OCI-LY1 (cell line): ENCODE measurements around the gene OR2T34.
A peak's percentile ranks its signal among the peaks of the same experiment; 100 is the strongest.
"Not testable (repeated sequence)": the region's sequence is repeated elsewhere in the genome, so short reads cannot be mapped to it uniquely, and the experiment has no call there.

ENCODE experiments used
- H2AFZ ChIP-seq: fragments of 200-600 bp; sonication (generic), shearing (Covaris generic); 2 replicates; pipeline ENCODE4 v1.6.0; 2014; ENCODE audit warnings: antibody characterized with exemption, mild to moderate bottlenecking, low read length
- H3F3A ChIP-seq: fragments of 200-600 bp; sonication (generic), shearing (Covaris generic); 2 replicates; pipeline ENCODE4 v1.6.0; 2014; ENCODE audit warnings: mild to moderate bottlenecking, antibody characterized with exemption, low read length, moderate library complexity; ENCODE audit not compliant: insufficient read depth
- H3K27ac ChIP-seq: fragments of 200-600 bp; sonication (generic); 2 replicates; pipeline ENCODE4 v1.5.1; 2014; ENCODE audit warnings: low read length, mixed run types, mild to moderate bottlenecking, low read depth; ENCODE audit not compliant: poor library complexity, severe bottlenecking
- H3K27me3 ChIP-seq: fragments of 200-600 bp; sonication (generic); 2 replicates; pipeline ENCODE4 v1.6.0; 2014; ENCODE audit warnings: antibody characterized with exemption, mild to moderate bottlenecking, low read length, moderate library complexity; ENCODE audit not compliant: insufficient read depth
- H3K36me3 ChIP-seq: fragments of 200-600 bp; sonication (generic); 2 replicates; pipeline ENCODE4 v1.6.1; 2014; ENCODE audit warnings: mild to moderate bottlenecking, antibody characterized with exemption, low read length, moderate library complexity, mixed read lengths; ENCODE audit not compliant: insufficient read depth
- H3K4me1 ChIP-seq: fragments of 200-600 bp; sonication (generic); 2 replicates; pipeline ENCODE4 v1.5.1; 2014; ENCODE audit warnings: mild to moderate bottlenecking, low read length, moderate library complexity; ENCODE audit not compliant: insufficient read depth, severe bottlenecking
- H3K4me2 ChIP-seq: fragments of 200-600 bp; sonication (generic), shearing (Covaris generic); 2 replicates; pipeline ENCODE4 v1.6.1; 2014; ENCODE audit warnings: low read length
- H3K4me3 ChIP-seq: fragments of 200-600 bp; sonication (generic); 2 replicates; pipeline ENCODE4 v1.5.1; 2014; ENCODE audit warnings: low read length, low read depth, mild to moderate bottlenecking, mixed read lengths; ENCODE audit not compliant: poor library complexity, severe bottlenecking
- H3K79me2 ChIP-seq: fragments of 200-600 bp; shearing (Covaris generic); 2 replicates; pipeline ENCODE4 v1.6.1; 2016; ENCODE audit warnings: mixed run types, low read length, mixed read lengths; ENCODE audit not compliant: insufficient read depth
- H3K9ac ChIP-seq: fragments of 200-600 bp; sonication (generic), shearing (Covaris generic); 2 replicates; pipeline ENCODE4 v1.6.1; 2014; ENCODE audit warnings: mild to moderate bottlenecking, low read length, mixed read lengths
- H3K9me2 ChIP-seq: fragments of 200-600 bp; sonication (generic), shearing (Covaris generic); 2 replicates; pipeline ENCODE4 v1.6.1; 2014; ENCODE audit warnings: low read depth, mild to moderate bottlenecking, low read length, mixed read lengths
- H3K9me3 ChIP-seq: fragments of 200-600 bp; shearing (Covaris generic); 2 replicates; pipeline ENCODE4 v1.6.1; 2014; ENCODE audit warnings: low read length, mixed read lengths
- H4K20me1 ChIP-seq: fragments of 200-600 bp; sonication (generic), shearing (Covaris generic); 2 replicates; pipeline ENCODE4 v1.6.0; 2016; ENCODE audit warnings: mild to moderate bottlenecking, low read length; ENCODE audit not compliant: insufficient read depth
- EZH2 ChIP-seq: fragments of 200-600 bp; sonication (generic), shearing (Covaris generic); IDR thresholded peaks from 2 replicates; pipeline ENCODE4 v1.8.0; 2017; ENCODE audit warnings: borderline replicate concordance, mixed run types, mild to moderate bottlenecking, antibody characterized with exemption, low read length, moderate library complexity, mixed read lengths
- TF ChIP-seq, protein P1 (sequence below): fragments of 200-600 bp; sonication (generic), shearing (Covaris generic); IDR thresholded peaks from 2 replicates; pipeline ENCODE4 v1.5.1; 2017; ENCODE audit warnings: mild to moderate bottlenecking, antibody characterized with exemption, low read length, moderate library complexity, mixed read lengths

Gene OR2T34, protein sequence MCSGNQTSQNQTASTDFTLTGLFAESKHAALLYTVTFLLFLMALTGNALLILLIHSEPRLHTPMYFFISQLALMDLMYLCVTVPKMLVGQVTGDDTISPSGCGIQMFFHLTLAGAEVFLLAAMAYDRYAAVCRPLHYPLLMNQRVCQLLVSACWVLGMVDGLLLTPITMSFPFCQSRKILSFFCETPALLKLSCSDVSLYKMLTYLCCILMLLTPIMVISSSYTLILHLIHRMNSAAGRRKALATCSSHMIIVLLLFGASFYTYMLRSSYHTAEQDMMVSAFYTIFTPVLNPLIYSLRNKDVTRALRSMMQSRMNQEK

DNA sequence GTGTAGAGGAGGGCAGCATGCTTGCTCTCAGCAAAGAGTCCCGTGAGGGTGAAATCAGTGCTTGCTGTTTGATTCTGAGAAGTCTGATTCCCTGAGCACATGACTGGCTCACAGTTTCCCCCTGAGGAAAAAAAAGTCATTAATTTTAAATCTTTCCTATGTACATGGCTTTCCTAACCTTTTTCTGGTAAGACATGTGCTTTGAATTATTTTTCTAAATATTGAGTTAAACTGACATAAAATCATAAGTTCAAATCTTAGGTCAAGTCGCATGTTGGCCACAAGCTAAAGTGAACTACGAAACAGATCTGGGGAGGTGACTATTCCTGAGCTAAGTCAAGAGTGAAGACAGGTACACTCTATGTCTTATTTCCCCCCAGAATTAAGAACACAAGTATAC is at the start of gene OR2T34:
Gene OR2T34 (minus strand): TSS at position 101 of the 400 bp plus-strand sequence. CDS start 0 bp downstream, at position 101.
- H3K4me3 ChIP-seq, H2AFZ ChIP-seq, H3K4me2 ChIP-seq, H4K20me1 ChIP-seq, H3K79me2 ChIP-seq, H3K9me3 ChIP-seq, H3K9ac ChIP-seq, H3K9me2 ChIP-seq, H3K36me3 ChIP-seq, H3K4me1 ChIP-seq, H3K27ac ChIP-seq, H3F3A ChIP-seq, H3K27me3 ChIP-seq: not testable (repeated sequence)

DNA sequence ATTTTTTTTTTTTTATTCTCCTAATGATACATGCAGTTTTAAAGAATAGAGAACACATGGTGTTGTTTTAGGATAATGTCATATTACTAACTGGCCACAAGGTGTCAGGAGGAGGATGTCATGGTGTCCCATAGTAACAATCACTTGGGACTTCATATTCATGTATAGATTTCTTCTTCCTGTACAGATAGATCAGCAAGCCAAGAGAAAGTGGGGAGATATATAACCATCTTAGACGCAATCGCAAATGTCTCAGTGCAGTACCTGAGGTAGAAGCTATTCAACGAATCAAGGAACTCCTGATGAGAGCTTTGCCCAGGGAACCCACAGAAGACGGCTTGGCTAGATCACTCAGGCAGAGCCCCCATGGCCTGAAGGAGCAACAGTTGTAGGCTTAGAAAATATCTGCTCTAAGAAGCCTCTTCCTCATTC is 48.0 kb upstream of the OR2T34 start:
- Histone ChIP-seq H3K9ac (no peak overlapping the region), H3K4me3 (no peak overlapping the region), H3K4me1 (no peaks in the 10 kb centered on the region), H3K27ac (no peak overlapping the region), H3K27me3 (no peaks in the 10 kb centered on the region), H2AFZ (no peak overlapping the region), H3K9me2 (no peaks in the 10 kb centered on the region), H4K20me1 (no peaks in the 10 kb centered on the region), H3F3A (no peaks in the 10 kb centered on the region), H3K36me3 (no peaks in the 10 kb centered on the region), H3K4me2 (no peak overlapping the region), H3K79me2 (no peaks in the 10 kb centered on the region), H3K9me3 (no peaks in the 10 kb centered on the region)
- TF ChIP-seq EZH2 = no peak
- TF ChIP-seq, protein P1, sequence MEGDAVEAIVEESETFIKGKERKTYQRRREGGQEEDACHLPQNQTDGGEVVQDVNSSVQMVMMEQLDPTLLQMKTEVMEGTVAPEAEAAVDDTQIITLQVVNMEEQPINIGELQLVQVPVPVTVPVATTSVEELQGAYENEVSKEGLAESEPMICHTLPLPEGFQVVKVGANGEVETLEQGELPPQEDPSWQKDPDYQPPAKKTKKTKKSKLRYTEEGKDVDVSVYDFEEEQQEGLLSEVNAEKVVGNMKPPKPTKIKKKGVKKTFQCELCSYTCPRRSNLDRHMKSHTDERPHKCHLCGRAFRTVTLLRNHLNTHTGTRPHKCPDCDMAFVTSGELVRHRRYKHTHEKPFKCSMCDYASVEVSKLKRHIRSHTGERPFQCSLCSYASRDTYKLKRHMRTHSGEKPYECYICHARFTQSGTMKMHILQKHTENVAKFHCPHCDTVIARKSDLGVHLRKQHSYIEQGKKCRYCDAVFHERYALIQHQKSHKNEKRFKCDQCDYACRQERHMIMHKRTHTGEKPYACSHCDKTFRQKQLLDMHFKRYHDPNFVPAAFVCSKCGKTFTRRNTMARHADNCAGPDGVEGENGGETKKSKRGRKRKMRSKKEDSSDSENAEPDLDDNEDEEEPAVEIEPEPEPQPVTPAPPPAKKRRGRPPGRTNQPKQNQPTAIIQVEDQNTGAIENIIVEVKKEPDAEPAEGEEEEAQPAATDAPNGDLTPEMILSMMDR = peak; percentile 63

DNA sequence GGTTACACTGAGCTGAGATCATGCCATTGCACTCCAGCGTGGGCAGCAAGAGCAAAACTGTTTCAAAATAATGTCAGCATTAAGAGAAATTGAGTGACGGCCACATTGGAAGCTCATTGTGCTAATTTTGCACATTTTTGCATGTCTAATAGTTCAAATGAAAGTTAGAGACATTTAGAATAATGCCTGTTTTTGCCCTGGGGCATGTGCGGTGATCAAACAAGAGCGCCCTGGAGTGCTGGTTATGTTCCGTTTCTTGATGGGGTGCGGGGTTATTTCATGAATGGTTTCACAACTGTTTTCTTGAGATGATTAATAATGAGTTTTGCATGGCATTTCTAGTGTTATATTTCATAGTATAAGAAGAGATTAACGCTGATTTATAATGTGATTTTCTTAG is 47.2 kb upstream of the OR2T34 start:
- H3K27me3 ChIP-seq = no peaks in the 10 kb centered on the region
- no peak overlapping the region for H2AFZ ChIP-seq
- H3K9ac ChIP-seq = no peak overlapping the region
- H3K27ac ChIP-seq = no peak overlapping the region
- H3K4me3 ChIP-seq = no peak overlapping the region
- no peaks in the 10 kb centered on the region for H3K9me3 ChIP-seq
- no peaks in the 10 kb centered on the region for H3K9me2 ChIP-seq
- H3F3A ChIP-seq = no peaks in the 10 kb centered on the region
- H3K79me2 ChIP-seq = no peaks in the 10 kb centered on the region
- no peaks in the 10 kb centered on the region for H3K36me3 ChIP-seq
- no peak overlapping the region for H3K4me2 ChIP-seq
- no peak for TF ChIP-seq EZH2
- TF ChIP-seq, protein P1 = no peak
- H4K20me1 ChIP-seq = no peaks in the 10 kb centered on the region
- no peaks in the 10 kb centered on the region for H3K4me1 ChIP-seq

DNA sequence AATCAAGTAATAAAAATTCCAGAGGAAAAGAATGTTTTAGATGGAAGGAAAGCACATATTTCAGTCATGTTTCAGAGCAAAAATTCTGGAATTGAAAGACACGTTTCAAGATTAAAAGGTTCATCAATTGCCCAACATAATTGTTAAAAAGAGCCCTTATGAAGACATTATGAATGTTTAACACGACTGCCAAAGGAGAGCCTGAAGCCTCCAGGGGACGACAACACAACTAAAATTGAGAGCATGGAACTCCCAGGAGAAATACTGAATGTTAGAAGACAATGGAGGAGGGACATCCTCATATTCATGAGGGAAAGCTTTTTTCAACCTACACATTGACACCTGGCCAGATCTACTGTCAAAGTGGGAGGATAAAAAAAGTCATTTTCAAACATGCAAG is 44.3 kb upstream of the OR2T34 start:
- TF ChIP-seq, protein P1 = peak; percentile 82
- no peak for TF ChIP-seq EZH2
- no peaks in the 10 kb centered on the region for H3K9me2 ChIP-seq
- H4K20me1 ChIP-seq = no peaks in the 10 kb centered on the region
- no peak overlapping the region for H3K4me3 ChIP-seq
- H3K27me3 ChIP-seq = no peaks in the 10 kb centered on the region
- no peak overlapping the region for H3K9ac ChIP-seq
- no peak overlapping the region for H3K4me2 ChIP-seq
- no peaks in the 10 kb centered on the region for H3K4me1 ChIP-seq
- H3K79me2 ChIP-seq = no peaks in the 10 kb centered on the region
- no peaks in the 10 kb centered on the region for H3F3A ChIP-seq
- no peak overlapping the region for H2AFZ ChIP-seq
- no peaks in the 10 kb centered on the region for H3K36me3 ChIP-seq
- H3K27ac ChIP-seq = no peak overlapping the region
- H3K9me3 ChIP-seq = no peaks in the 10 kb centered on the region
